Thymus (tissue), 11 donors: ENCODE data around the gene RACGAP1. TPM values are rescaled to one million over a fixed set of nuclear protein-coding genes. Genes with fewer than 3 reads are reported as not detected.
"Not testable (repeated sequence)": the region's sequence is repeated elsewhere in the genome, so short reads cannot be mapped to it uniquely, and the experiment has no call there.

Experiments used
- DNase-seq, 9 donors: peaks; one replicate each; pipeline ENCODE4 v3.0.0-alpha.2; 2013; ENCODE audit warnings: low spot score in 9 of 9, low read depth in 6 of 9, missing footprints in 1 of 9
- H3K27ac ChIP-seq, 2 donors: one replicate each; pipeline ENCODE4 v1.5.1; 2013; ENCODE audit warnings: control low read depth in 1 of 2, low read depth in 1 of 2, low read length in 1 of 2, mild to moderate bottlenecking in 1 of 2, moderate library complexity in 1 of 2
- H3K27me3 ChIP-seq, 2 donors: one replicate each; pipeline ENCODE4 v1.5.1; 2013; ENCODE audit warnings: low read length in 1 of 2; ENCODE audit not compliant: control insufficient read depth in 2 of 2, insufficient read depth in 1 of 2
- H3K36me3 ChIP-seq, 2 donors: one replicate each; pipeline ENCODE4 v1.5.1; 2013; ENCODE audit warnings: low read length in 1 of 2, mild to moderate bottlenecking in 1 of 2, moderate library complexity in 1 of 2; ENCODE audit not compliant: control insufficient read depth in 2 of 2, insufficient read depth in 2 of 2
- H3K4me1 ChIP-seq, 2 donors: one replicate each; pipeline ENCODE4 v1.5.1; 2013; ENCODE audit warnings: low read length in 2 of 2; ENCODE audit not compliant: control insufficient read depth in 2 of 2, insufficient read depth in 2 of 2
- H3K4me3 ChIP-seq, 2 donors: one replicate each; pipeline ENCODE4 v1.5.1; 2013; ENCODE audit warnings: low read length in 2 of 2, control low read depth in 1 of 2, mild to moderate bottlenecking in 1 of 2
- H3K9me3 ChIP-seq, 2 donors: one replicate each; pipeline ENCODE4 v1.5.1; 2013; ENCODE audit warnings: low read length in 1 of 2, mild to moderate bottlenecking in 1 of 2; ENCODE audit not compliant: control insufficient read depth in 2 of 2, insufficient read depth in 1 of 2
- WGBS: extraction: QIAGEN DNeasy Blood & Tissue Kit; methylation state at CpG from one replicate; pipeline ENCODE4 v1.1.7; 2013; 5-methylcytosine and 5-hydroxymethylcytosine counted together
- polyA plus RNA-seq: library from polyadenylated mRNA; stranded (reverse); fragments of 200-250 nt; gene quantifications from one replicate; pipeline ENCODE4 v1.2.3, GENCODE V29; 2013
- total RNA-seq: library from RNA; stranded (reverse); fragments of 120-200 nt; gene quantifications from one replicate; pipeline ENCODE4 v1.2.4, GENCODE V29; 2013
- donor health status: healthy.

Gene RACGAP1
- total and polyA plus RNA-seq, 2 donors = 9.2 to 50.1 TPM

DNA sequence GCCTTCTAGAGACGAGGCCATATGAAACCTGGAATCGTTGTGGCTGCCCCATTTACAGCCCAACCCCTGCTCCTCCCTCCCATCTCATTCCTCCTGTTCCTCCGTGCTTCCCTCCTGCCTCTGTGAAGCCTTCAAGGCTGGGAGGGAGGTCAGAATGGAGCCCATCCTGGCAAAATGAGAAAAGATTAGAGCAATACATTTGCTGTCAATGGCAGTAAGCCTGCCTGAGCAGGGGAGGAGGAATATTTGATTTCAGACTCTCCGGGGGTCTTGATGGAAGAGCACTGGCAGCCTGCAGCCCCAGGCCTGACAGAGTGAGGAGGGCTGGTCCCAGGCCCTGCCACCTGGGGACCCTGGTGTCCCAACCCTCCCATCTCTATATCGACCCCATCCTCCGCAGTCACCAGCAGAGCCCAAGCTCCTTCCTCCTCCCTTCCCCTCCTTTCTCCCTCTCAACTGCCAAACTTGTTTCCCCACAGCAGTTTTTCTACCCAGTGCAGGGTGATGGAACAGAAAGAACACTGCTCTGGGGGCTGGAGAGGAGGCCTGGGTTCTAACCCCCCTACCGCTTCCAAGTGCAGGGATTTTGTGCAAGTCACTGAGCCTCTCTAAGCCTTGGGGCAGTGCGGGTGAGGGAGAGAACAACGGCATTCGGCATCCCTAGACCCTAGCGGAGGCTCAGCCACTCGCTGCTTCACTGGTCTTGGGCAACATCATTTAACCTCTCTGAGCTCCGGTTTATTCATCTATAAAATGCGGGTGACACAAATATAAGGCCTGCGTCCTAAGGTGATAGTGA lies 16.0 kb upstream of the RACGAP1 start:
- H3K36me3 ChIP-seq = no peaks in the 10 kb centered on the region
- H3K4me3 ChIP-seq = no peak overlapping the region
- no peak for DNase-seq
- peaks cover 0 to 6% of the 10 kb centered on the region in 2 donors for H3K4me1 ChIP-seq
- H3K9me3 ChIP-seq = peaks cover 0 to 3% of the 10 kb centered on the region in 2 donors
- 95% methylated on average over 15 of the region's 15 CpGs for WGBS
- H3K27ac ChIP-seq = no peak overlapping the region
- peaks cover 0 to 12% of the 10 kb centered on the region in 2 donors for H3K27me3 ChIP-seq

DNA sequence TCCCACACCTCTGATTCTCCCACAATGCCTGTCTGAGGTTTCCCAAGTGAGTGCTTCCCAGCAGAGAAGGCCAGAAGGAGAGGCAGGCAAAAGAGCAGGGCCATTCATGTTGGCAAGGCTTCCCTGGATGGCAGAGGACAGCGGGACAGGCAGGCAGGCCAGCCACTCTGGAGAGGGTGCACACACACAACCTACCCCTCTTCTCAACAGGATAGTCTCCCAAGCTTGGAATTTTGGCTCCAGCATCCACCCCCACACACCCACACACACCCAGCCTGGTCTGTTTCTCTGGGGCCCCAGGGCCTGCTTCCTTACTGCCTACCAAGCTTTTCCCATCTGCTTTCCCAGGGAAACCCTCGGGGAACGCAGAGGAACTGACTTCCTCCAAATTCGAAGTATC lies 15.4 kb upstream of the RACGAP1 start:
- DNase-seq = no peak
- peaks cover 0 to 3% of the 10 kb centered on the region in 2 donors for H3K9me3 ChIP-seq
- H3K4me3 ChIP-seq = no peak overlapping the region
- WGBS = 92% methylated on average over 4 of the region's 4 CpGs
- peaks cover 0 to 12% of the 10 kb centered on the region in 2 donors for H3K27me3 ChIP-seq
- H3K27ac ChIP-seq = no peak overlapping the region
- peaks cover 0 to 6% of the 10 kb centered on the region in 2 donors for H3K4me1 ChIP-seq
- H3K36me3 ChIP-seq = no peaks in the 10 kb centered on the region

DNA sequence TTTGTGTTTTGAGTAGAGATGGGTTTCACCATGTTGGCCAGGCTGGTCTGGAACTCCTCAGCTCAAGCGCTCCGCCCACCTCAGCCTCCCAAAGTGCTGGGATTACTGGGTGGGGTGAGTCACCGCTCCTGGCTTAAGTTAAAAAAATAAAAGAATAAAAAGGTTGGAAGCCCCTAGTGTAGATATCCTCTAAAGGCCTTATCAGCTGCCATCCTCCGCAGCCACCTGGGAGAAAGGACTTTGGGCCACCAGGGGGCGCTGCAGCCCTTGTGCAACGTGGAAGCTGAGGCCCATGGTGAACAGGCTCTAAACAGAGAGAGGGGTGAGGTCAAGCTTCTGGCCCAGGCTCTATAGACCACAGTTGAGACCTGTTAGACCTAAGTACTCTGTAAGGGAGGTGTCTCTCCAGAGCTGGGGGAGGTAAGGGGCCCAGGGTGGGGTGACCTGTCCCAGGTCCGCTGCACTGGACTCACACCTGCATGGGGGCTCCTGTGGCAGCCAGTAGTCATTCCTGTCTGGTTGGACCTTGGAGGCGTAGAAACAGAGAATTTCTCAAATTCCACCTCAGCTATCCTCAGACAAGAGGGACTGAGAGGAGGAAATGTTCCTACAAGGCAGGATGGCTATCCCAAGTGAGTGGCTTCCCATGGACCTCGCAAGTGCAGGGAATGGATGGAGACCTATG lies 14.0 kb upstream of the RACGAP1 start:
- Histone ChIP-seq H3K27ac (no peak overlapping the region), H3K4me3 (no peak overlapping the region)
- WGBS = 57% methylated on average over 9 of the region's 9 CpGs

DNA sequence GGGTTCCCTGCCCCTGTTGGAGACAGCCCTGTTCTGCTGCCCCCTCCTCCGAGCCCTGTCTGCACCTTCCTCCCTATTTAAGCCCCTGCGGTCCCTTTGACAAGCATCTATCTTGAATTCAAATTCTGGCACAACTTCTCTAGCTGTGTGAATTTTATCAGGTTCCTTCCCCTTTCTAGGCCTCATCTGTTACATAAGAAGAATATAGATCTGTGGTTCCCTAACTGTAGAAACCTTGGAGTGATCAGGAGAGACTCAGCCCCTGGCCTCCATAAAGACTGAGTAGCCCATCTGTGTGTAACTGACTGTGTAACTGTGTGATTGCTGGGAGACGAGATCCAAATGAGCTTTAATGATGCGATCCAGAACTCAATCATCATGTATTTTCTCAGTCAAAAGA lies 13.0 kb upstream of the RACGAP1 start:
- Histone ChIP-seq H3K4me1 (peaks cover 0 to 8% of the 10 kb centered on the region in 2 donors), H3K36me3 (no peaks in the 10 kb centered on the region), H3K27me3 (peaks cover 0 to 18% of the 10 kb centered on the region in 2 donors), H3K4me3 (no peak overlapping the region), H3K9me3 (peaks cover 0 to 3% of the 10 kb centered on the region in 2 donors), H3K27ac (no peak overlapping the region)
- WGBS = 97% methylated on average over 4 of the region's 4 CpGs
- DNase-seq = no peak

More for the DNA sequence above, 14.0 kb upstream of the RACGAP1 start:
- H3K4me1 ChIP-seq = peaks cover 0 to 6% of the 10 kb centered on the region in 2 donors
- H3K27me3 ChIP-seq = peaks cover 0 to 12% of the 10 kb centered on the region in 2 donors
- H3K9me3 ChIP-seq = peaks cover 0 to 3% of the 10 kb centered on the region in 2 donors
- peak in 3 of 9 donors; percentile 72 to 88 (median 87) for DNase-seq
- H3K36me3 ChIP-seq = no peaks in the 10 kb centered on the region

DNA sequence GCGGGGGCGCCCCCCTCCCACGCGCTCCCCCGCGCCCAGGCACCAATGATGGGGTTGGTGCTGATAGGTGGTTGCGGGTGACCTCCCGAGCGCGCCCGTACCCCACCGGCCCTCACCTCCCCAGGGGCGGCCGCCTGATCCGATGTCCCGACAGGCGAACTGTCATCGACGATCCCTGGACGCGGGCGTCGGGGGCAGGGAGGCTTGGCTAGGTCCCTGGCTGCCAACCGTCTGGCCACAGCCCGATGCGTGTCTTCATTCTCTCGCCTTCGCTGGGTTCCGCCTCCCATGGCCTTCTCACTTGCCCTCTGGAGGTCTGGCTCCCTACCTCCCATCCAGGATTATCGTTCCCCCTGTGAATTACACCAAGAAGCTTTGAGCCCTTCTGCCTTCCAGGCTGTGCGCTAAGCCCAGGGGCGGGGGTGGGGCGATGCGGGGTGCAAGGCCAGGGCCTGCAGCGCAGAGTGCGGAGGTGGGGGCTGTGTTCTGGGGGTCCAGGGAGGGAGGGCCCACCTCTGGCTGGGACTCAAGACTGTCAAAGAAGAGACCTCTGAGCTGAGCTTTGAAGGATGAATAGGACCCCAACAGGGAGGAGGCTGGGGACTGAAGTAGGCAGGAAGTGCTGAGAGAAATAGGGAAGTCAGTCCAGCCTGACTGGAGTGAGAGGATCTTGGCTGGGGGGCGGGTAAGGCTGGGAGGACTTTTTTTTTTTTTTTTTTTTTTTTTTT lies 7.7 kb upstream of the RACGAP1 start:
- Histone ChIP-seq H3K4me1 (peaks cover 0 to 11% of the 10 kb centered on the region in 2 donors), H3K4me3 (peak overlapping the region; percentile 13 to 18), H3K27me3 (peaks cover 0 to 24% of the 10 kb centered on the region in 2 donors), H3K9me3 (no peaks in the 10 kb centered on the region), H3K27ac (no peak overlapping the region), H3K36me3 (no peaks in the 10 kb centered on the region)
- DNase-seq = peak in 1 of 9 donors; percentile 13
- 17% methylated on average over 37 of the region's 37 CpGs for WGBS

DNA sequence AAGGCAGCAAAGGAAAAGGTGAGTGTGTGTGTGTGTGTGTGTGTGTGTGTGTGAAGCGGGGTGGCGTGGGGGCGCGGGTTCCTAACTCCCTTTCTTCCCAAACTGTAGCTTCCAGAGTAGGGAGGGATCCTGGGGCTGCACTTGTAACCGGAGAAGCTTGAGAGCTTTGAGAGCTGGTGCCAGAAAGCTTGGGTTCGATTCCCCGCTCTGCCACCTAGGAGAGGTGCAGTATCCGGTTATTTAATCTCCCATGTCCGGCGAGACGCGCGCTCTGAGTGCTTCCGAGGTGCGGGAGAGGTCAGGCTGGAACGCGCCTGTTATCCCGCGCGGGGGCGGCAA lies 7.2 kb upstream of the RACGAP1 start:
- no peaks in the 10 kb centered on the region for H3K9me3 ChIP-seq
- H3K4me3 ChIP-seq = peak overlapping the region; percentile 13 to 18
- 42% methylated on average over 21 of the region's 21 CpGs for WGBS

DNA sequence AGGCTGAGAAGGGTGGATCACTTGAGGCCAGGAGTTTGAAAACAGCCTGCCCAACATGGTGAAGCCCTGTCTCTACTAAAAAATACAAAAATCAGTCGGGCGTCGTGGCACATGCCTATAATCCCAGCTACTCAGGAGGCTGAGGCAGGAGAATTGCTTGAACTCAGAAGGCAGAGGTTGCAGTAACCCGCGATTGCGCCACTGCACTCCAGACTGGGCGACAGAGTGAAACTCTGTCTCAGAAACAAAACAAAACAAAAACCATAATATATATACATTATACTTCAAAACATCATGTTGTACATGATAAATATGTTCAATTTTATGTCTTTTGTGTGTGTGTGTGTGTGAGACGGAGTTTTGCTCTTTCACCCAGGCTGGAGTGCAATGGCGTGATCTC lies 5.2 kb upstream of the RACGAP1 start:
- not testable (repeated sequence) for DNase-seq, H3K27ac ChIP-seq, H3K36me3 ChIP-seq, H3K4me3 ChIP-seq, H3K9me3 ChIP-seq
- peaks cover 0 to 17% of the 10 kb centered on the region in 2 donors for H3K4me1 ChIP-seq
- WGBS = 95% methylated on average over 9 of the region's 9 CpGs
- H3K27me3 ChIP-seq = peaks cover 0 to 23% of the 10 kb centered on the region in 2 donors

More for the DNA sequence above, 7.2 kb upstream of the RACGAP1 start:
- Histone ChIP-seq H3K27ac (no peak overlapping the region), H3K27me3 (peaks cover 0 to 23% of the 10 kb centered on the region in 2 donors), H3K4me1 (peaks cover 0 to 11% of the 10 kb centered on the region in 2 donors), H3K36me3 (no peaks in the 10 kb centered on the region)
- DNase-seq = no peak

DNA sequence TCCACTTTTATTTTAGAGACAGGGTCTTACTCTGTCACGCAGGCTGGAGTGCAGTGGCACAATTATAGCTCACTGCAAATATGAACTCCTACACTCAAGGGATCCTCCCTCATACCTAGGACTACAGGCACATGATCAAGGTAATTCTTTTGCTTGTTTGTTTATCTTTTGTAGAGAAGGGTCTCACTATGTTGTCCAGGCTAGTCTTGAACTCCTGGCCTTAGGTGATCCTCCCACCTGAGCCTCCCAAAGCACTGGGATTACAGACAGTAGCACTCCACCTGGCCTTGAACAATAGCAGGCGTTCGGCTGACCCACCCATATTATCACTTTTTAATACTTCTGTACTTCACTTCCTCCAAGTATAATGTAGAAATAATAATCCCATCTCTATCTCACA lies 1.4 kb upstream of the RACGAP1 start:
- Histone ChIP-seq H3K27me3 (peaks cover 0 to 3% of the 10 kb centered on the region in 2 donors), H3K9me3 (no peaks in the 10 kb centered on the region), H3K36me3 (no peaks in the 10 kb centered on the region), H3K27ac (no peak overlapping the region), H3K4me3 (no peak overlapping the region), H3K4me1 (peaks cover 3 to 16% of the 10 kb centered on the region in 2 donors)
- no peak for DNase-seq
- WGBS = 98% methylated on average over 3 of the region's 3 CpGs
